GM12878 (cell line): ENCODE measurements around the gene NEO1. TPM values are rescaled to one million over a fixed set of nuclear protein-coding genes. Genes with fewer than 3 reads are reported as not detected.

Experiments
- ATAC-seq: fragments of 200-7000 bp; cut with Tn5 transposase; 3 replicates; pipeline ENCODE4 v1.9.1; 2020; ENCODE audit warnings: mild to moderate bottlenecking, moderate library complexity
- BruUV-seq: library from RNA; stranded (reverse); fragments of 400-500 nt; replicated peaks from 2 replicates; lab custom pipeline; 2021; lab: Mats Ljungman, UMichigan
- CTCF ChIA-PET: fragments of 300-600 bp; sonication (Branson Sonifier 250); formaldehyde crosslinking; extraction: SDS; loops from one replicate; lab custom pipeline; 2021; ENCODE audit warnings: inconsistent platforms; lab: Yijun Ruan, JAX
- POLR2A ChIA-PET: fragments of 350-600 bp; formaldehyde crosslinking; extraction: SDS; loops from one replicate; lab custom pipeline; 2021; ENCODE audit warnings: inconsistent platforms; lab: Charles Lee
- RAD21 ChIA-PET: fragments of 300-600 bp; sonication (Branson Sonifier 250); formaldehyde crosslinking; loops from one replicate; lab custom pipeline; 2023; ENCODE audit warnings: antibody characterized with exemption; ENCODE audit not compliant: unreplicated experiment; lab: Charles Lee
- SMC1A ChIA-PET: fragments of 300-600 bp; sonication (Branson Sonifier 250); formaldehyde crosslinking; loops from one replicate; lab custom pipeline; 2023; ENCODE audit not compliant: unreplicated experiment, uncharacterized antibody; lab: Charles Lee
- DNase-seq: peaks from one replicate; pipeline ENCODE4 v3.0.0-alpha.2; 2011; ENCODE audit warnings: low read depth, low spot score
- FAIRE-seq: peaks from 3 replicates; lab custom pipeline; 2011; peaks lifted over from hg19 to GRCh38; lab: Jason Lieb, UNC
- H2AFZ ChIP-seq: 2 replicates; pipeline ENCODE4 v1.6.0; 2011; ENCODE audit warnings: low read depth, low read length, control low read depth; ENCODE audit not compliant: control insufficient read depth
- H3K27ac ChIP-seq: 2 replicates; pipeline ENCODE4 v1.5.1; 2011; ENCODE audit warnings: control low read depth; ENCODE audit not compliant: control insufficient read depth, insufficient read depth
- H3K27me3 ChIP-seq, 2 experiments: replicated peaks in 1 of 2; 2 replicates each; pipeline versions ENCODE4 v1.6.0 to v1.6.1; 2011; ENCODE audit warnings: low read length in 1 of 2; ENCODE audit not compliant: control insufficient read depth in 2 of 2, insufficient read depth in 2 of 2
- H3K36me3 ChIP-seq, 2 experiments: 2 replicates each; pipeline ENCODE4 v1.5.1; 2011; ENCODE audit warnings: low read length in 1 of 2; ENCODE audit not compliant: control insufficient read depth in 2 of 2, insufficient read depth in 2 of 2
- H3K4me1 ChIP-seq: 2 replicates; pipeline ENCODE4 v1.6.1; 2011; ENCODE audit warnings: mild to moderate bottlenecking, low read length, moderate library complexity, mixed read lengths; ENCODE audit not compliant: control insufficient read depth, insufficient read depth
- H3K4me2 ChIP-seq: 2 replicates; pipeline ENCODE4 v1.6.0; 2011; ENCODE audit warnings: control low read depth; ENCODE audit not compliant: control insufficient read depth, insufficient read depth
- H3K4me3 ChIP-seq: fragments of 200-600 bp; sonication (generic); 2 replicates; pipeline ENCODE4 v1.5.1; 2016
- H3K79me2 ChIP-seq: 2 replicates; pipeline ENCODE4 v1.6.0; 2011; ENCODE audit warnings: low read length; ENCODE audit not compliant: control insufficient read depth, insufficient read depth
- H3K9ac ChIP-seq: 2 replicates; pipeline ENCODE4 v1.8.0; 2011; ENCODE audit warnings: low read length, control low read depth, mixed read lengths; ENCODE audit not compliant: control insufficient read depth, insufficient read depth
- H3K9me3 ChIP-seq: replicated peaks from 3 replicates; pipeline ENCODE4 v1.5.1; 2011; ENCODE audit warnings: mild to moderate bottlenecking, low read length; ENCODE audit not compliant: control insufficient read depth, insufficient read depth
- H4K20me1 ChIP-seq: 2 replicates; pipeline ENCODE4 v1.6.0; 2011; ENCODE audit not compliant: control insufficient read depth, insufficient read depth
- CTCF ChIP-seq, 3 experiments: IDR thresholded peaks in 2 of 3; conservative IDR thresholded peaks in 1 of 3; 2 replicates each; pipeline ENCODE4 v1.5.1; 2011; ENCODE audit warnings: low read depth in 3 of 3, low read length in 3 of 3, mild to moderate bottlenecking in 3 of 3, control low read depth in 2 of 3, moderate library complexity in 2 of 3, inconsistent platforms in 1 of 3, mixed read lengths in 1 of 3; ENCODE audit not compliant: control insufficient read depth in 2 of 3, insufficient read depth in 1 of 3; ENCODE audit errors: extremely low read depth in 1 of 3
- EZH2 ChIP-seq: IDR thresholded peaks from 2 replicates; pipeline ENCODE4 v1.6.1; 2012; ENCODE audit warnings: low read depth, mild to moderate bottlenecking, control low read depth, inconsistent platforms, low read length, borderline replicate concordance; ENCODE audit not compliant: control insufficient read depth
- HDAC6 ChIP-seq: fragments of 200-600 bp; sonication (generic); IDR thresholded peaks from one replicate; pipeline ENCODE4 v1.8.0; 2017; ENCODE audit warnings: antibody characterized with exemption; ENCODE audit not compliant: unreplicated experiment
- JUNB ChIP-seq: IDR thresholded peaks from 2 replicates; pipeline ENCODE4 v1.6.1; 2016; ENCODE audit warnings: antibody characterized with exemption, mild to moderate bottlenecking
- JUND ChIP-seq: IDR thresholded peaks from 2 replicates; pipeline ENCODE4 v1.6.1; 2012; ENCODE audit warnings: low read depth, mild to moderate bottlenecking, low read length, improper control_type of control experiment, moderate library complexity
- KDM1A ChIP-seq: fragments of 200-600 bp; sonication (generic); IDR thresholded peaks from 2 replicates; pipeline ENCODE4 v1.6.1; 2016; ENCODE audit warnings: borderline replicate concordance
- MLLT1 ChIP-seq: fragments of 450-650 bp; IDR thresholded peaks from 2 replicates; pipeline ENCODE4 v1.6.1; 2016; ENCODE audit warnings: mild to moderate bottlenecking
- NR2C2 ChIP-seq: IDR thresholded peaks from 2 replicates; pipeline ENCODE4 v1.6.1; 2011; ENCODE audit warnings: borderline replicate concordance, low read depth; ENCODE audit not compliant: control insufficient read depth, insufficient read length
- RELA ChIP-seq: fragments of 450-650 bp; IDR thresholded peaks from 2 replicates; pipeline ENCODE4 v1.8.0; 2014; ENCODE audit warnings: borderline replicate concordance; ENCODE audit not compliant: partially characterized antibody
- SREBF2 ChIP-seq: IDR thresholded peaks from 2 replicates; pipeline ENCODE4 v1.6.1; 2012; ENCODE audit warnings: mild to moderate bottlenecking, low read length
- SUPT20H ChIP-seq: IDR thresholded peaks from 2 replicates; pipeline ENCODE4 v1.6.1; 2011; ENCODE audit warnings: low read depth, mild to moderate bottlenecking, low read length, moderate library complexity, borderline replicate concordance; ENCODE audit not compliant: control insufficient read depth
- ZNF274 ChIP-seq: IDR thresholded peaks from one replicate; pipeline ENCODE4 v1.8.0; 2011; ENCODE audit not compliant: insufficient read length, insufficient read depth
- WGBS: methylation state at CpG from one replicate; pipeline ENCODE4 v1.1.6; 2016; ENCODE audit warnings: low lambda C conversion rate; ENCODE audit not compliant: insufficient replicate concordance, insufficient coverage; ENCODE audit errors: missing lambda C conversion rate; 5-methylcytosine and 5-hydroxymethylcytosine counted together
- in situ Hi-C: fragments of 300-500 bp; cut with MboI; formaldehyde crosslinking; loops from 9 replicates; pipeline ENCODE4 v1.14.3; 2018; ENCODE audit warnings: mixed read lengths
- intact Hi-C: fragments of 100-400 bp; cut with micrococcal nuclease; formaldehyde crosslinking; loops from one replicate; pipeline ENCODE4 v1.14.2; 2022; ENCODE audit not compliant: unreplicated experiment
- polyA plus RNA-seq, 11 experiments: library from polyadenylated mRNA; depleted of rRNA in 4 of 11; unstranded in 6 of 11; stranded (reverse) in 5 of 11; fragments of >200 nt; fragmentation: Nextera tagmentation in 4 of 11; fragmentation: Illumina TruSeq in 1 of 11; extraction: Ambion mirVana in 4 of 11; extraction: Trizol in 1 of 11; gene quantifications; 1 replicate in 1 of 11; 2 replicates in 10 of 11; pipeline versions ENCODE4 v1.2.1 to v1.2.3, GENCODE V29; 2011 to 2016; ENCODE audit warnings: inconsistent platforms in 2 of 11, missing spikeins in 2 of 11, low read depth in 1 of 11
- total RNA-seq, 4 experiments: library from RNA; depleted of rRNA in 3 of 4; stranded (reverse); fragments of >200 nt in 3 of 4; fragmentation: Illumina TruSeq in 1 of 4; extraction: Trizol in 1 of 4; gene quantifications; 2 replicates each; pipeline versions ENCODE4 v1.2.1 to v1.2.3, GENCODE V29; 2013 to 2021
- TF ChIP-seq, protein P1 (sequence below): fragments of 450-650 bp; IDR thresholded peaks from 2 replicates; pipeline ENCODE4 v1.6.1; 2014; ENCODE audit warnings: mild to moderate bottlenecking

NEO1 gene
- total and polyA plus RNA-seq, 10 of the 15 experiments (the other 5 are each of a cell fraction or from before 2014, with no cell fraction given): 0.03 to 2.0 (median 0.32) TPM

DNA sequence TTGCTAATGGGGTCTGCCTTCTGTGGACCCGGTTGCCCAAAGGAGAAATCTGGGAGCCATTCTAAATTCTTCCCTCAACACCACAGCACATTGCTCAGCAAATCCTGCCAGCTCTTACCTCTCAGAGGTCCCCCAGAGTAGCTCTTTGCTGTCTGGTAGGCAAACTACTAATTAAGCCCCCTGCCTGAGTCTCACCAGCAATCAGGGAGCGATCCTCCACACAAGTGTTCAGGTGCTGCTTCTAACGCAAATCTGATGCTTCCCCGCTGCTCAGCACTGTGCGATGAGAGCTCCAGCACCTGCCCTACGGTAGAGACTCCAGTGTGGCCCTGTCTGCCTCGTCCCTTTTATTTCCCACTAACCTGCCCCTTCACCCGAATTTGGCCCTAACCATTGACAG, 256.0 kb downstream of the NEO1 start:
- in situ Hi-C loops: loop anchor here (10.0 kb wide), 1 partner anchor 386 kb away; no protein-coding TSS in a partner anchor
- no peak for TF ChIP-seq KDM1A
- no peak for TF ChIP-seq JUND
- TF ChIP-seq SUPT20H: no peak
- no peak for TF ChIP-seq NR2C2
- no peak for TF ChIP-seq HDAC6
- TF ChIP-seq SREBF2: no peak
- no peak for TF ChIP-seq JUNB
- TF ChIP-seq, protein P1, sequence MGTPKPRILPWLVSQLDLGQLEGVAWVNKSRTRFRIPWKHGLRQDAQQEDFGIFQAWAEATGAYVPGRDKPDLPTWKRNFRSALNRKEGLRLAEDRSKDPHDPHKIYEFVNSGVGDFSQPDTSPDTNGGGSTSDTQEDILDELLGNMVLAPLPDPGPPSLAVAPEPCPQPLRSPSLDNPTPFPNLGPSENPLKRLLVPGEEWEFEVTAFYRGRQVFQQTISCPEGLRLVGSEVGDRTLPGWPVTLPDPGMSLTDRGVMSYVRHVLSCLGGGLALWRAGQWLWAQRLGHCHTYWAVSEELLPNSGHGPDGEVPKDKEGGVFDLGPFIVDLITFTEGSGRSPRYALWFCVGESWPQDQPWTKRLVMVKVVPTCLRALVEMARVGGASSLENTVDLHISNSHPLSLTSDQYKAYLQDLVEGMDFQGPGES: no peak
- no peak for TF ChIP-seq CTCF (IDR thresholded peaks at IDR 0.05 in 2 of 3, conservative IDR thresholded peaks at IDR 0.05 in 1 of 3; ENCODE audit: control insufficient read depth in 2 of 3, extremely low read depth in 1 of 3, insufficient read depth in 1 of 3, low read depth in 3 of 3, low read length in 3 of 3)
- TF ChIP-seq ZNF274: no peak
- TF ChIP-seq EZH2: no peak
- no peak for TF ChIP-seq RELA
- no peak for TF ChIP-seq MLLT1
- TF ChIP-seq, all 136 proteins: peak for 0
- Histone ChIP-seq H3K79me2 (no peaks in the 10 kb centered on the region), H3K36me3 (no peaks in the 10 kb centered on the region), H3K27ac (no peak overlapping the region), H3K4me2 (no peak overlapping the region), H3K27me3 (no peaks in the 10 kb centered on the region), H3K9me3 (no peaks in the 10 kb centered on the region), H4K20me1 (no peaks in the 10 kb centered on the region), H2AFZ (no peak overlapping the region), H3K9ac (no peak overlapping the region), H3K4me3 (no peak overlapping the region), H3K4me1 (no peaks in the 10 kb centered on the region)
- no TSS peak for BruUV-seq
- DNase-seq (no peak), ATAC-seq (no peak), FAIRE-seq (no peak)
- intact Hi-C loops: loop anchor here (5.0 kb wide), 2 partner anchors 249 to 329 kb away; no protein-coding TSS in a partner anchor
- ChIA-PET CTCF (interaction anchor here (0.6 to 2.1 kb wide), 3 partner anchors 326 to 453 kb away, joined by 3 to 4 read pairs (median 3); no protein-coding TSS in a partner anchor), POLR2A (no interaction called here), SMC1A (no interaction called here), RAD21 (interaction anchor here (0.9 kb wide), 1 partner anchor 328 kb away, joined by 3 read pairs; no protein-coding TSS in a partner anchor)
- 36% methylated on average over 8 of the region's 8 CpGs for WGBS
